CD4-positive, alpha-beta T cell (primary cell): ENCODE measurements around the gene TIMD4. TPM values are rescaled to one million over a fixed set of nuclear protein-coding genes. Genes with fewer than 3 reads are reported as not detected.

Experiments
- ATAC-seq: fragments of 200-7000 bp; cut with Tn5 transposase; one replicate; pipeline ENCODE4 v1.10.0; 2022; ENCODE audit warnings: mild to moderate bottlenecking; ENCODE audit not compliant: poor library complexity
- CTCF ChIA-PET: fragments of 350-600 bp; sonication (Branson Sonifier 250); formaldehyde crosslinking; loops from one replicate; lab custom pipeline; 2021; ENCODE audit warnings: antibody characterized with exemption, inconsistent platforms; lab: Charles Lee
- POLR2A ChIA-PET: fragments of 350-600 bp; sonication (Branson Sonifier 250); formaldehyde crosslinking; loops from one replicate; lab custom pipeline; 2021; ENCODE audit warnings: antibody characterized with exemption, inconsistent platforms; lab: Charles Lee
- DNase-seq, 14 experiments: peaks; one replicate each; pipeline ENCODE4 v3.0.0-alpha.2; 2013 to 2020; ENCODE audit warnings: mixed read lengths in 2 of 14
- H3K27ac ChIP-seq, 2 donors: one replicate each; pipeline versions ENCODE4 v1.5.1 to v1.7.0; 2013; ENCODE audit warnings: low read length in 2 of 2, low read depth in 1 of 2, mild to moderate bottlenecking in 1 of 2
- H3K27me3 ChIP-seq, 2 experiments: 1 replicate in 1 of 2; 2 replicates in 1 of 2; pipeline versions ENCODE4 v1.6.1 to v1.7.0; 2013; ENCODE audit warnings: low read length in 2 of 2, control low read depth in 1 of 2, mild to moderate bottlenecking in 1 of 2, moderate library complexity in 1 of 2; ENCODE audit not compliant: insufficient read depth in 2 of 2, control insufficient read depth in 1 of 2
- H3K36me3 ChIP-seq: one replicate; pipeline ENCODE4 v1.6.1; 2013; ENCODE audit warnings: low read length, control low read depth; ENCODE audit not compliant: insufficient read depth
- H3K4me1 ChIP-seq: one replicate; pipeline ENCODE4 v1.6.1; 2013; ENCODE audit warnings: low read length, control low read depth; ENCODE audit not compliant: insufficient read depth
- H3K4me3 ChIP-seq: one replicate; pipeline ENCODE4 v1.5.1; 2013; ENCODE audit warnings: mild to moderate bottlenecking, low read length, moderate library complexity
- H3K9me3 ChIP-seq, 2 experiments: 1 replicate in 1 of 2; 2 replicates in 1 of 2; pipeline versions ENCODE4 v1.6.1 to v1.7.0; 2013; ENCODE audit warnings: low read length in 2 of 2, mild to moderate bottlenecking in 2 of 2, control low read depth in 1 of 2, moderate library complexity in 1 of 2; ENCODE audit not compliant: control insufficient read depth in 1 of 2, insufficient read depth in 1 of 2
- H3K27ac Mint-ChIP-seq: one replicate; pipeline ENCODE4 v1.8.0; 2020; ENCODE audit warnings: mixed read lengths
- H3K27me3 Mint-ChIP-seq: one replicate; pipeline ENCODE4 v1.8.0; 2021; ENCODE audit warnings: mixed read lengths
- H3K36me3 Mint-ChIP-seq: one replicate; pipeline ENCODE4 v1.8.0; 2021; ENCODE audit warnings: low read depth, mixed read lengths
- H3K4me1 Mint-ChIP-seq: one replicate; pipeline ENCODE4 v1.8.0; 2021; ENCODE audit warnings: low read depth, mixed read lengths
- H3K4me3 Mint-ChIP-seq: one replicate; pipeline ENCODE4 v1.8.0; 2020; ENCODE audit warnings: mild to moderate bottlenecking, mixed read lengths
- H3K9me3 Mint-ChIP-seq: one replicate; pipeline ENCODE4 v1.8.0; 2020; ENCODE audit warnings: mixed read lengths
- CTCF ChIP-seq: fragments of 200-600 bp; IDR thresholded peaks from one replicate; pipeline ENCODE4 v1.8.0; 2022; ENCODE audit warnings: antibody characterized with exemption, mild to moderate bottlenecking
- intact Hi-C, 2 experiments: fragments of 100-400 bp; cut with DNase I in 1 of 2; cut with micrococcal nuclease in 1 of 2; formaldehyde crosslinking; loops; one replicate each; pipeline versions ENCODE4 v1.15.1 to v1.9.0; 2023 to 2025; cut with DNase I, micrococcal nuclease
- total RNA-seq, 174 experiments: library from RNA in 2 of 174; stranded (reverse) in 2 of 174; gene quantifications; one replicate each; pipeline ENCODE4 v1.2.3 and lab custom pipeline; 2021 to 2026

Gene TIMD4
- total RNA-seq, 2 experiments from 2014 or later, result 1.6 to 2.0 TPM

GRCh38 chr5:156883316-156883875, 79.6 kb downstream of the TIMD4 start:
- peaks cover 9% of the 10 kb centered on the region for H3K27me3 Mint-ChIP-seq
- no peak for DNase-seq

GRCh38 chr5:156879665-156880285, 83.3 kb downstream of the TIMD4 start:
- Histone ChIP-seq H3K27ac (no peak overlapping the region), H3K36me3 (no peaks in the 10 kb centered on the region), H3K27me3 (no peaks in the 10 kb centered on the region), H3K9me3 (no peaks in the 10 kb centered on the region), H3K4me1 (no peaks in the 10 kb centered on the region), H3K4me3 (no peak overlapping the region)
- intact Hi-C loops, result no loop called here
- no peak overlapping the region for H3K4me3 Mint-ChIP-seq
- H3K36me3 Mint-ChIP-seq, result no peaks in the 10 kb centered on the region
- H3K4me1 Mint-ChIP-seq, result no peaks in the 10 kb centered on the region
- H3K27ac Mint-ChIP-seq, result no peak overlapping the region
- H3K27me3 Mint-ChIP-seq, result peaks cover 9% of the 10 kb centered on the region
- DNase-seq (no peak), ATAC-seq (no peak)
- no peaks in the 10 kb centered on the region for H3K9me3 Mint-ChIP-seq
- ChIA-PET CTCF (no interaction called here), POLR2A (no interaction called here)
- TF ChIP-seq CTCF, result no peak

More at GRCh38 chr5:156883316-156883875, 79.6 kb downstream of the TIMD4 start:
- no peak overlapping the region for H3K4me3 Mint-ChIP-seq
- Histone ChIP-seq H3K4me3 (no peak overlapping the region), H3K36me3 (no peaks in the 10 kb centered on the region), H3K9me3 (no peaks in the 10 kb centered on the region), H3K27me3 (no peaks in the 10 kb centered on the region), H3K27ac (no peak overlapping the region), H3K4me1 (no peaks in the 10 kb centered on the region)
- intact Hi-C loops, result no loop called here
- no peak overlapping the region for H3K27ac Mint-ChIP-seq
- CTCF ChIA-PET, result no interaction called here
- ATAC-seq, result no peak
- no peaks in the 10 kb centered on the region for H3K4me1 Mint-ChIP-seq
- H3K9me3 Mint-ChIP-seq, result no peaks in the 10 kb centered on the region
- POLR2A ChIA-PET, result no interaction called here
- H3K36me3 Mint-ChIP-seq, result no peaks in the 10 kb centered on the region
- no peak for TF ChIP-seq CTCF

- intact Hi-C loops, result no loop called here
- Mint-ChIP-seq H3K27ac (no peak overlapping the region), H3K36me3 (no peaks in the 10 kb centered on the region), H3K4me1 (no peaks in the 10 kb centered on the region), H3K27me3 (no peaks in the 10 kb centered on the region), H3K9me3 (peaks cover 9% of the 10 kb centered on the region), H3K4me3 (no peak overlapping the region)
- no peak for TF ChIP-seq CTCF
- H3K9me3 ChIP-seq, result peaks cover 0 to 6% of the 10 kb centered on the region in 2 experiments
- CTCF ChIA-PET, result no interaction called here
- no peak overlapping the region for H3K4me3 ChIP-seq
- no peak for ATAC-seq
- H3K27ac ChIP-seq, result no peak overlapping the region
- POLR2A ChIA-PET, result no interaction called here
- H3K36me3 ChIP-seq, result no peaks in the 10 kb centered on the region
- H3K4me1 ChIP-seq, result no peaks in the 10 kb centered on the region
- H3K27me3 ChIP-seq, result no peaks in the 10 kb centered on the region
- no peak for DNase-seq
Measured at GRCh38 chr5:156871212-156871611, 91.8 kb downstream of the TIMD4 start.
